ENCODE results near the gene KIAA1958.

The KIAA1958 gene

DNA sequence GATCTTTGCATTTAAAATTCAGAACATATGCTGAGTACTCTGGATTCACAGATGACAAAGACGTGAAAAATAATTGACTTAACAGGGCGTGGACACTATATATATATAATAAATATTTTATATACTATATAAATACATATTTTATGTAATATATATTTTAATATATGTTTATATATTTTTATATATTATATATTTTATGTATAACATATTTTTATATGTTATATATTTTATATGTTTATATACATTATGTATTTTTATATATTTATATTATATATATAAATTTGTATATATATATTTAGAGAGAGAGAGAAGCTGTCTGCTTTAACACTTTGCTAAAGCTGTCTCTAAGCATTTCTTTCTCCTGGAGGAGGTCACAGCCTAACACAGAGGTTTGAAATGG is 118.2 kb downstream of the KIAA1958 start:
- Histone ChIP-seq H3K36me3 (ENCODE audit: control insufficient read depth, insufficient read depth, low read length) (no peaks in the 10 kb centered on the region), H3K4me3 (ENCODE audit: low read depth, low read length) (no peak overlapping the region), H3K27me3 (ENCODE audit: control insufficient read depth, insufficient read depth, low read length) (no peaks in the 10 kb centered on the region), H3K9me3 (ENCODE audit: control insufficient read depth, insufficient read depth, low read length) (no peaks in the 10 kb centered on the region), H3K4me1 (ENCODE audit: control insufficient read depth, insufficient read depth, low read length) (no peaks in the 10 kb centered on the region), H3K9ac (ENCODE audit: low read depth, low read length) (no peak overlapping the region), H3K27ac (ENCODE audit: low read depth, low read length) (no peak overlapping the region)

DNA sequence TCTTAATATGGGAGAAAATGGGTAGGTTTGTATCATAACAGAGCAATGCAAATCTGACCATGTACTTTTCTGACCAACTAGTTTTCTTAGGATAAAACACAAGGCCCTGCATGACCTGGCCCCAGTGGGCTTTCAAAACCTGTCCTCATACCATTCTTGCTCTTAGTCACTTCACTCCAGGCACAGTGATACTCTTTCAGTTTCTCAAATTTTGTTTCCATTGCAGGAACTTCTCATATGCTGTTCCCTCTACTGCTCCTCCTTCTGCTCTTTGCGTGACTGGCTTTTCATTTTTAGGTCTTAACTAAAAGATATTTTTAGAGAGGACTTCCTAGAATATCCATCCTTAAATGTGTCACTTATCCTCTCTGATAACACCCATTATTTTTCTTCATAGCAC is 118.9 kb downstream of the KIAA1958 start:
- H3K27me3 ChIP-seq (ENCODE audit: control insufficient read depth, insufficient read depth, low read length) = no peaks in the 10 kb centered on the region
- no peaks in the 10 kb centered on the region for H3K36me3 ChIP-seq (ENCODE audit: control insufficient read depth, insufficient read depth, low read length)
- no peak overlapping the region for H3K27ac ChIP-seq (ENCODE audit: low read depth, low read length)
- no peak overlapping the region for H3K4me3 ChIP-seq (ENCODE audit: low read depth, low read length)
- H3K9ac ChIP-seq (ENCODE audit: low read depth, low read length) = no peak overlapping the region
- no peaks in the 10 kb centered on the region for H3K9me3 ChIP-seq (ENCODE audit: control insufficient read depth, insufficient read depth, low read length)
- H3K4me1 ChIP-seq (ENCODE audit: control insufficient read depth, insufficient read depth, low read length) = no peaks in the 10 kb centered on the region

DNA sequence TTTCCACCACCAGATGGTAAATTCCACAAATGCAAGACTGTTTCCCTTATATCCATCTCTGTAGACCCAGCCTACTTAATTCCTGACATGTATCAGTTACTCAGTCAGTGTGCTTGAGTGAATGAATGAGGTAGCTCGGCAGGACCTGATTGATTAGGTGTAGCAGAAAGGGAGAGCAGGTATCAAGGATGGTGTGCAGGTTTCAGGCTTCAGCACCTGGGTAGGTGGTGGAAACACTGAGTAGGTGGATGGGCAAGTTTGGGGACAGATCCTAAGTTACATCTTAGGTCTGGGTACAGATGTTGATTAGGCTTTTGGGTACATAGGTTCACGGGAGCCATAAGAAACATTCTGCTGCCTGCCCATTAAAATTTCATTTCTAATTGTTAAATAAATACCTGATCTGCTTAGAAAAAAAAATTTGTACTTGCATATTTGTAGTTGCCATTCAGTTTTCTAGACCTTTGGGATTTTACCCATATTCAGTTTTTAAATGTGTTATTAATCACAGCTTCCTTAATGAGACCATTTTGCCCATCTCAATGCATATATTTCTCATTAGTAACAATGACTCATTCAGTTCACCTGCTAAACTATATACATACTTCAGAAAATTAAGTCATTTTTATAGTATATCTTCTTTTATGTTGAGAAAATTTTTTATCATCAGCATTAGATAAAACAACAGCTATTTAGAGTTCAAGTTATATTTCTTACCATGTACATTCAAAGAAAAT is 119.5 kb downstream of the KIAA1958 start:
- Histone ChIP-seq H3K4me1 (ENCODE audit: control insufficient read depth, insufficient read depth, low read length) (no peaks in the 10 kb centered on the region), H3K9me3 (ENCODE audit: control insufficient read depth, insufficient read depth, low read length) (no peaks in the 10 kb centered on the region), H3K4me3 (ENCODE audit: low read depth, low read length) (no peak overlapping the region), H3K27ac (ENCODE audit: low read depth, low read length) (no peak overlapping the region), H3K36me3 (ENCODE audit: control insufficient read depth, insufficient read depth, low read length) (no peaks in the 10 kb centered on the region), H3K9ac (ENCODE audit: low read depth, low read length) (no peak overlapping the region), H3K27me3 (ENCODE audit: control insufficient read depth, insufficient read depth, low read length) (no peaks in the 10 kb centered on the region)

DNA sequence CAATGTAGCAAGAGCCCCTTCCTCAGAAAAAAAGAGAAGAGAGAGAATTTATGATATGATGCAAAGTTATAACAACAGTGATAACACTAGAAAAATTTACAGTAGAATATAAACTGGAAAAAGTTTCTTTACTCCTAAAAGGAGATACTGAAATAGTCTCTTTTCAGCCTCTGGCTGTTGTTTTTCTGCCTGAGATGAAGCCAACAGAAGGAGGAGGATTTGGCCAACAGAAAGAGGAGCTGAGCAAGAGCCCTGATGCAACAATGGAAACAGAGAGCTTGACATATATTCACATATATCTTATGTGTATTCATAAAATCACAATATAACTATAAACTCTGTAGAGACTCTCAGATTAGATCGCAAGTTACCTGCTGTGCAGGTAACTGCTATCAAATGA is 122.2 kb downstream of the KIAA1958 start:
- Histone ChIP-seq H3K4me3 (ENCODE audit: low read depth, low read length) (no peak overlapping the region), H3K4me1 (ENCODE audit: control insufficient read depth, insufficient read depth, low read length) (no peaks in the 10 kb centered on the region), H3K27ac (ENCODE audit: low read depth, low read length) (no peak overlapping the region), H3K36me3 (ENCODE audit: control insufficient read depth, insufficient read depth, low read length) (no peaks in the 10 kb centered on the region), H3K9ac (ENCODE audit: low read depth, low read length) (no peak overlapping the region), H3K27me3 (ENCODE audit: control insufficient read depth, insufficient read depth, low read length) (no peaks in the 10 kb centered on the region), H3K9me3 (ENCODE audit: control insufficient read depth, insufficient read depth, low read length) (no peaks in the 10 kb centered on the region)

DNA sequence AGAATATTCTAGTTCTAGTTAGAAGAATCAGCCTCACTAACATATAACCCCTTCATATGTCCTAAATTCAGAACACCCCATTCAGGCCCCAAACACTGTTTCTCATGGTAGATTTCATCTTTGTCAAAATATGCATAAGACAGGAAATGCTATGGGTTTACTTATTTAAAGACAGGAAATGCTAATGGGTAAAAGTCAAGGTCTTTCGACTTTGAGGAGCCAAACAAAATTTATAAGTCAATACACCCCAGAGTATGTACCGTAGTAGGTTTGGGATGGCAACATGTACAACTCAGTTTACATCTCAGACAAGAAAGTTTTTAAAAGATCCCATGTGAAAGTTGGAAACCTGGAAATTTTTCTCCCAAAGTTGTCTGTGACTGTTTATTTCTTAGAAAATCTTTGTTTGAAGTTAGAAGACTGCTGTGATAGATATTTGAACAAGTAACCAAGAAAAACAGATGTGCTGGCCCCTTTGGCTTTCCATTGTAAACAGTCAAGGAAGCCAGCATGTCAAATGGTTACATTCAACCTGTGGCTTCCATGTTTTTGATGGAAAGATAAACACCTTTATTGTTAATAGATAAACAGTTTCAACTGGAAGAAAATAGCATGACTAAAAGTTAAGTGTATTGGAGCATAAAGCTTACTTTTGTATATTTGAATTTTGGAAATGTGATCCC is 129.1 kb downstream of the KIAA1958 start:
- H3K9ac ChIP-seq (ENCODE audit: low read depth, low read length) = no peak overlapping the region
- H3K27ac ChIP-seq (ENCODE audit: low read depth, low read length) = no peak overlapping the region
- H3K4me3 ChIP-seq (ENCODE audit: low read depth, low read length) = no peak overlapping the region
- no peaks in the 10 kb centered on the region for H3K9me3 ChIP-seq (ENCODE audit: control insufficient read depth, insufficient read depth, low read length)
- no peaks in the 10 kb centered on the region for H3K27me3 ChIP-seq (ENCODE audit: control insufficient read depth, insufficient read depth, low read length)
- H3K4me1 ChIP-seq (ENCODE audit: control insufficient read depth, insufficient read depth, low read length) = peaks cover 14% of the 10 kb centered on the region
- peaks cover 7% of the 10 kb centered on the region for H3K36me3 ChIP-seq (ENCODE audit: control insufficient read depth, insufficient read depth, low read length)

DNA sequence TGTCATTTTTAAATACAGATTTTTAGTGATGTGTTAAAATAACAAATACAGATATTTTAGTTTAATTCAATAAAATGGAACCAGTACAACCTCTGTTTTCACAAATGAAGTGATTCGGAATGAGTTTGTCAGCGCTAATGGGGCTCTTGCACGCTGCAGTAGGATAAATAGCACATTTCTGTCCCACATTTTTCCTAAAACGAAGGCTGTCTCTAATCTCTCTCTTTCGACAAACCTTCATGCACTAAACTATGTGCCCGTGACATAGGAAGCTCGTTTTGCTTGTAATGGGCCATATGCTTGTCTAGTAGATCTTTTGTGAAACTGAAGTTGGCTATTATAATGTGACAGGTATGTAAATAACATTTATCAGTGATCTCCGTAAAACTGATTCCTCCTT is 130.7 kb downstream of the KIAA1958 start:
- peaks cover 7% of the 10 kb centered on the region for H3K36me3 ChIP-seq (ENCODE audit: control insufficient read depth, insufficient read depth, low read length)
- H3K9me3 ChIP-seq (ENCODE audit: control insufficient read depth, insufficient read depth, low read length) = no peaks in the 10 kb centered on the region
- peaks cover 14% of the 10 kb centered on the region for H3K4me1 ChIP-seq (ENCODE audit: control insufficient read depth, insufficient read depth, low read length)
- H3K4me3 ChIP-seq (ENCODE audit: low read depth, low read length) = no peak overlapping the region
- no peaks in the 10 kb centered on the region for H3K27me3 ChIP-seq (ENCODE audit: control insufficient read depth, insufficient read depth, low read length)
- no peak overlapping the region for H3K27ac ChIP-seq (ENCODE audit: low read depth, low read length)
- no peak overlapping the region for H3K9ac ChIP-seq (ENCODE audit: low read depth, low read length)

DNA sequence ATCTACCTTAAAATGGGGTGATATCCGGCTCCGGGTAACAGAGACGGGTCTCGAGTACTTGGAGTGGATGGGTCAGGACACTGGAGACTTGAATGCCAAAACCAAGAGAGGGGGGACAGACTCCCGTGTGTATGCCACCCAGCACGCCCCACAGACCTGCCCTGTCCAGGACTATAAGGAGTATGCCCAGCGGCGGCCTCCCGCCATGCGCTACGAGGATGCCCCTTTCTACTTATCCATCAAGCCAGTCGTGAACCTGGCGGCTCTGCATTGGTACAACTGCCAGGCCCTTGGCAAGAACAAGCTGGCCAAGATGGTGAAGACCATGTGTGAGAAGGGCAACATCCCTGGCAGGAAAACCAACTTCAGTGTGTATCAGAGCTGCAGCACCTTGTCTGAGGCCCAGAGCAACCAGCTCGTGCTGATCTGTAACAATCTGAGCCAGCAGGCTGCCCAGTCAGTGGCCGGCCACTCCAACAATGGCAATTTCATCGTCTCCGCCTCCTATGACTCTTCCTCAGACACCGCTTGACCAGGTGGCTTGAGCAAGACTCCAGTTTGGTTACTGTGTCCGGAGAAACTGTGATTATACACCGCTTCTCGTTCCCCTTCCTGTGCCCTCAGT is 131.9 kb downstream of the KIAA1958 start:
- no peak overlapping the region for H3K9ac ChIP-seq (ENCODE audit: low read depth, low read length)
- H3K27ac ChIP-seq (ENCODE audit: low read depth, low read length) = no peak overlapping the region
- H3K9me3 ChIP-seq (ENCODE audit: control insufficient read depth, insufficient read depth, low read length) = no peaks in the 10 kb centered on the region

DNA sequence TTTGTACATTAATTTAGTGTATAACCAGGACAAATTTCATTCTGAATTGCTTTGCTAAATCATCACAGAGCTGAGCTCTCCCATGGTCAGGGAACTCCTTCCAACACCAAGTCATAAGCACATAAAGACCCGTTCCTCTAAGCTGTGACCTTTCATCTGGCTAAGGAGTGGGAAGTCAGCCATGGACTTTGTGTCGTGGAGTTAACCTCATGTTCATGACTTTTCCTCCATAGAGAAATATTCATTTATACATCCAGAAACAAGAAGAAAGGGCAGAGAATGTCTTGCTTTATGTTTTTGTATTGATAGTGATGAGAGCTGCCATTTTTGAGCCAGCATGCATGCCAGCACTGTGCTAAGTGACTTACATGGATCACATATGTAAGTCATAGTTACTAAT is 133.8 kb downstream of the KIAA1958 start:
- peaks cover 7% of the 10 kb centered on the region for H3K36me3 ChIP-seq (ENCODE audit: control insufficient read depth, insufficient read depth, low read length)
- no peak overlapping the region for H3K9ac ChIP-seq (ENCODE audit: low read depth, low read length)
- H3K27me3 ChIP-seq (ENCODE audit: control insufficient read depth, insufficient read depth, low read length) = no peaks in the 10 kb centered on the region
- no peak overlapping the region for H3K4me3 ChIP-seq (ENCODE audit: low read depth, low read length)
- H3K27ac ChIP-seq (ENCODE audit: low read depth, low read length) = no peak overlapping the region
- no peaks in the 10 kb centered on the region for H3K9me3 ChIP-seq (ENCODE audit: control insufficient read depth, insufficient read depth, low read length)
- H3K4me1 ChIP-seq (ENCODE audit: control insufficient read depth, insufficient read depth, low read length) = peaks cover 13% of the 10 kb centered on the region

More for the DNA sequence above, 131.9 kb downstream of the KIAA1958 start:
- Histone ChIP-seq H3K4me3 (ENCODE audit: low read depth, low read length) (no peak overlapping the region), H3K36me3 (ENCODE audit: control insufficient read depth, insufficient read depth, low read length) (peaks cover 7% of the 10 kb centered on the region), H3K4me1 (ENCODE audit: control insufficient read depth, insufficient read depth, low read length) (peaks cover 14% of the 10 kb centered on the region), H3K27me3 (ENCODE audit: control insufficient read depth, insufficient read depth, low read length) (no peaks in the 10 kb centered on the region)

DNA sequence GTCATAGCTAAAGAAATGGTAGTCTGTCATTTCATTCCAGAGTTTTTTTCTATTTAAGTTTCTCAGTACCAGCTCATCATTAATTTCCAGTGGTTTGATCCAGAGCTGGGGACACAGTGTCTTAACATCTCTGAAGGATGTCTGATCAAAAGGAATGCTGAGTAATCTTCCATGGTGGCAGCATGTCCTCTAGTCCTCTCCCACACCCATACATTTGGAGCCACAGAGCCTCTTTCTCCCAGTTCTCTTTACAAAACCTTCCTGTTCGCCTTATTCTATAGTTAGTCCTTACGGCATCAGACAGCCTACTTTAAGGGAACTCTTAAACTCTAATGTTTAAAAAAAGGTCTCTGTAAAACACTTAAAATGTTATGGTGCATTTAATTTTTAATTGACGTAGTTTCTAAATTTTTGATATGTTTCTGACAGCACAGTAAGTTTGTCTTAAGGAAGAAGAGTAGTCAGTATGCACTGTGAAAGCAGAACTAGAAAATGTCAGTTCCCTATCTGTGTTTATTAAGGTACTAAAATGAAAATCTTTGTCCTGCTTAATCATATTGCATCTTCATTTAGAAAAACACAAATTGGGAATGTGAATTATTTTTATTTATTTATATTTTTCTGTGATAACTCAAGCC is 134.5 kb downstream of the KIAA1958 start:
- H3K27me3 ChIP-seq (ENCODE audit: control insufficient read depth, insufficient read depth, low read length) = no peaks in the 10 kb centered on the region
- no peak overlapping the region for H3K9ac ChIP-seq (ENCODE audit: low read depth, low read length)
- H3K27ac ChIP-seq (ENCODE audit: low read depth, low read length) = no peak overlapping the region

DNA sequence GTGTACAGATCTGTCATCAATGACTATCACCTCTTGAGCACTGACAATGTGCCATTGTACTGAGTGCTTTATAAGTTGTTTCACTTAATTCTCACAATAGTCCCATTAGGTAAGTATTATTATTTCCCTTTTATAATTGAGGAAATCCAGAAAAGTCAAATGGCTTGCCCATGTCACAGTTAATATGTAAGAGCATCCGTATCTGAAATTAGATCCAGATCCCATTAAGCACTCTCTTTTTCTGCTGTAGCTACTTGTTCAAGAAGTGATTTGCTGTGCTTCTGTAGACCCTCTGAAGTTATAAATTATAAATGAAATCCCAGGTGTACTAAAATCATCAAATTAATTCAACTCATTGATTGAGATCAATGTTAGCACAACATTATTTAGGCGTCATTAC is 136.6 kb downstream of the KIAA1958 start:
- H3K27me3 ChIP-seq (ENCODE audit: control insufficient read depth, insufficient read depth, low read length) = no peaks in the 10 kb centered on the region
- H3K36me3 ChIP-seq (ENCODE audit: control insufficient read depth, insufficient read depth, low read length) = peaks cover 3% of the 10 kb centered on the region; the same call in 1 of the 2 replicates
- no peak overlapping the region for H3K27ac ChIP-seq (ENCODE audit: low read depth, low read length)
- H3K4me1 ChIP-seq (ENCODE audit: control insufficient read depth, insufficient read depth, low read length) = no peaks in the 10 kb centered on the region; the same call in 1 of the 2 replicates
- H3K9me3 ChIP-seq (ENCODE audit: control insufficient read depth, insufficient read depth, low read length) = no peaks in the 10 kb centered on the region
- no peak overlapping the region for H3K4me3 ChIP-seq (ENCODE audit: low read depth, low read length)
- H3K9ac ChIP-seq (ENCODE audit: low read depth, low read length) = no peak overlapping the region

More for the DNA sequence above, 134.5 kb downstream of the KIAA1958 start:
- H3K4me3 ChIP-seq (ENCODE audit: low read depth, low read length) = no peak overlapping the region
- H3K9me3 ChIP-seq (ENCODE audit: control insufficient read depth, insufficient read depth, low read length) = no peaks in the 10 kb centered on the region
- peaks cover 7% of the 10 kb centered on the region for H3K36me3 ChIP-seq (ENCODE audit: control insufficient read depth, insufficient read depth, low read length)
- peaks cover 10% of the 10 kb centered on the region for H3K4me1 ChIP-seq (ENCODE audit: control insufficient read depth, insufficient read depth, low read length)
